Stimulated activated CD4-positive, alpha-beta T cell treated with anti-CD3 and anti-CD28 coated beads, Interleukin-2, amount 100 ng/mL, for 24 hours (primary cell): ENCODE results near the gene RBM33.

Experiments
- DNase-seq, 2 donors: peaks; one replicate each; pipeline ENCODE4 v3.0.0-alpha.2; 2020

Gene RBM33

DNA sequence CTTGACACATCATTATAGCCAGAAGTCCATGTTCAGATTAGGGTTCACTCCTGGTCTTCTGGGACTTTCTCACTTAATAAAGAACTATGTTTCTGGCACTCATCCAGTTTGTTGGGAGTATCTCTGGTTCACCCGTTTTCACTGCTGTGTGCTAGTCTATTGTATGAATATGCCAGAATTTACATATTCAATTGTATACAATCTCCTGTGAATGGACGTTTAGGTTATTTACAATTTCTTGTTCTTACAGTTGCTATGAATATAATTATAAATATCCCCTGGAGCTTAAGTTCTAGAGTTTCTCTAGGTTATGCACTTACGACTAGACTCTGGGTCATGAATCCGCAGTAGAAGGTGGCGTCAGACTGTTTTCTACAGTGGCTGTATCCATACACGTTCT, 20.0 kb upstream of the RBM33 start:
- no peak for DNase-seq

DNA sequence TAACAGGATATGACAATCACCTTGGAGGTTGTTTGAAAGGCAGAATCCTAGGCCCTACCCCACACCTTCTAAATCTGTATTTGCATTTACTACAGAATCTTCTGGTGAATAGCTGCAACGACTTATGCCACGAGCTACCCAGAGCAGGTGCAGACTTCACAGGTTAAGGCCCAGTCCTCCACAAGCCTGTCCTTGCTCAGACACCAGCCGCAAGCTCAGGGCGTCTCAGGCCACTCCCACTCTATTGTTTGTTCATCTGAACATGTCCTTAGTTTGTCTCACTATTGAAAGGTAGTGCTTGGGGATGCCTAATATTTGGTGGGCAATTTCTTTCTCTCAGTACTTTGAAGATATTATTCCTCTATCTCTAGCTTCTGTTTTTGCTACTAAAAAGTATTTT, 18.9 kb upstream of the RBM33 start:
- DNase-seq: no peak

DNA sequence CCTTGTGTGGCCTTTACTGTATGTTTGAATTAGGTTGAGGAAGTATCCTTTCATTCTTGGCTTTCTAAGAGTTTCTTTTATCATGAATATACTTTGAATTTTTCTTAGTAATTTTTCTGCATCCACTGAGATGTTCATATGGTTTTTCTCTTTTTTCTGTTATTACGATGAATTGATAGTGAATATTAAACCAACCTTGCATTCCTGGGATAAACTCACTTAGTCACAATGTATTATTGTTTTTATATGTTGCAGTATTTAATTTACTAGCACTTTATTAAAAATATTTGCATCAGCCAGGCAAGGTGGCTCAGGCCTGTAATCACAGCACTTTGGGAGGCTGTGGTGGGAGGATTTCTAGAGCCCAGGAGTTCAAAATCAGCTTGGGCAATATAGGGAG, 15.3 kb upstream of the RBM33 start:
- DNase-seq: no peak

DNA sequence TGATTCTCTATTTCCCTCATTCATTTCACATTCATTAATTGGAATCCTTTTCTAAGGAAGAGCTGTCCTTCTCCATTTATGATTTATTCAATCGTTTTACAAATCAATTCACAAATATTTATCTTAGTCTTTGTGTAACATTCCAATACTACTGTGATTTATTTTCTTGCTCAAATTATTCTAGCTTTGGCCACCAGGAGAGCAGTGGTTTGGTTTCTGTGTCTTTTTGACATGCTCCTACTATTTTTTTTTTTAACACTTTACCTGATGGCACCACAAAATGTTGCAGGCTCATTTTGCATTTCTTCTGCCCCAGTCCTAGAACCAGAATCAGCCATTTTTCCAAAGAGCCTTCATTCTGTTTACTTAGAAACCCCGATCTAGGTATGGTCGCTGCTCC, 13.3 kb upstream of the RBM33 start:
- DNase-seq: no peak

DNA sequence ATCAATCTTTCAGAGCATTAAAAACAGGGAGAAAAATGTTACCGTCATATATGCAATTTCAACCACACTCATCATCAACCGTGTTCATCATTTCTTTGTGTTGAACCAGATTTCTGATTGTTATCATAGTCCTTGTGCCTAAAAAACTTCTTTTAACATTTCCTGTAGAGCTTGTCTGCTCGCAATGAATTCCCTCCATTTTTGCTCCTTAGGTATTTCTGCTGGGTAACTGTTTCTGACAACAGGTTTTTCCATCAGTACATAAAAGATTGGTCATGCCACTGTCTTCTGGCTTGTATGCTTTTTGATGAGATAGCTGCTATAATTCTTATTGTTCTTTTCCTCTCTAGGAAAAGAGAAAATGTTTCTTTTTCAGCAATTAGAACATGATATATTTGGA, 8.6 kb upstream of the RBM33 start:
- DNase-seq: no peak

DNA sequence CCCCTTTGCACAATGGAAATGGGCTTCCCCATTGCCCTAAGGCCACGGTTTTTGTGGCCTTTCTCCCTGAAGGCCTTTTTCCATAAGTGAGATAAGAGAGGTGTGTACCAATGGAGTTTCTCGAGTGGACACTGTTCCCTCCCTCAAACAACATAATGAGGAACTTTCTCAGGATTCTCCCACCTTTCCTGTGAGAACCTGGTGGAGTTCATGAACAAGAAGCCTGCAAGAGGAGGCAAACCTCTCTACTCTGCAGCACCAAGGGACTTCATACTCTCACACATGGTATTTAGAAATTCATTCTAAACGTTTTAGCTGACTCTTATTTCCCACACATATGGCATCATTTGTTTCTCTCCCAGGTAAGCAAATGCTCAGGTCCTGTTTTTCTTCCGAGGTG, 7.3 kb upstream of the RBM33 start:
- DNase-seq: no peak

DNA sequence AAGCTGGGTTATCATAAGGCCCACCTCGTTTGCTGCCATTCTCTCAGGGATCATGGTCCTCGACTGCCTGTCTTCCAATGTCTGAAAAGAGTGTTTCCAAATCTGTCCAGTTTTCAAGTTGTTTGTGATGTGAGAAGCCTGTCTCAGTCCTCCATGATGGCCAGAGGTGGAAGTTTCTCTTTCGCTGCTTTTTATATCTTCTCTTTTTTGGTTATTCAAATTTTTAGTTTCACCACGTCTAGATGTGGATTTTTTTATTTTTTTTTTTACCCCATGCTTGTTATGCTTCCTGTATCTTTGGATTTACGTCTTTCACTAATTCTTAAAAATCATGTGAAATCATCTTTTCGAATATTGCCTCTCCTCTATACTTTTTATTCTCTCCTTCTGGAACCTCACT, 6.1 kb upstream of the RBM33 start:
- DNase-seq: no peak

DNA sequence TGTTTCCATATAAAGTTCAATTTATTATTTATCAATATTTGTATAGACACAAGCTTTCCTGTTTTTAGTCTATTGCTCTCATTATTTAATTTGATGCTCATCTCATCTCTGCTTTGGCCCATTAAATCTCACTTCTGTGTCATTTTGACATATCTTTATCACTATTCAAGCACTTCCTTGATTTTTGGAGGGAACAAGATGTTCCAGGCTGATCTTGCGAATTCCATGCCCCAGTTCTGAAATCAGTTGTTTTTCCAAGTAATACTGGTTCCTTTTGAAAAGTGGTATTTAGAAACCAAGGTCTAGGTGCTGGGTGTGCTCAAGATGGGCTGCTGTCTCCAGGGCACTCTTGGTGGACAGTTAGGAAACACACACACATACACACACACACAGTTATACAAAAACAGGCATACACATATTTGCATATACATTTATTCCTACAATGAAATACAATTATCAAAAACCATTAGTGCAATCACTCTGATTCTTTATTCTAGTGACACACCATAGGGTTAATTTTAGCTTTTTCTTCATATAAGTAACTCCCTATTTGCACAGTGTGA, 4.4 kb upstream of the RBM33 start:
- no peak for DNase-seq

DNA sequence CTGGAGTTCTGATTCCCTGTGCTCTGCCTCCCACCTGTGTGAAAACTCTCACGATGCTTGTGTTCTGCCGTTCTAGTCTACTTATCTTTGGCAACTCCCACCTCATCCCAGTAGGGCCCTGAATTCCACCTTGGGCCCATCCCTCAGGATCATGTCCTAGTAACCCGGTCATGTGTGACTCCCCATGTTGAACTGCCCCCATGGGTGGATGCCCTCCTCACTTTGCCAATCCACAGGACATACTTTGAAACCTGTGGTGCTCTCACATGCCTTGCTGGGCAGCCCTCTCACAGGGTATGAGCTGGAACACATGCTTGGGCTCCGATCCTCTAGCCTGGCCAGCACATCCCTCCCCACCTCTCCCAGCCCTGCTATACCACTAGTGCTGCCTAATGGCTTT, 3.8 kb upstream of the RBM33 start:
- DNase-seq: no peak

DNA sequence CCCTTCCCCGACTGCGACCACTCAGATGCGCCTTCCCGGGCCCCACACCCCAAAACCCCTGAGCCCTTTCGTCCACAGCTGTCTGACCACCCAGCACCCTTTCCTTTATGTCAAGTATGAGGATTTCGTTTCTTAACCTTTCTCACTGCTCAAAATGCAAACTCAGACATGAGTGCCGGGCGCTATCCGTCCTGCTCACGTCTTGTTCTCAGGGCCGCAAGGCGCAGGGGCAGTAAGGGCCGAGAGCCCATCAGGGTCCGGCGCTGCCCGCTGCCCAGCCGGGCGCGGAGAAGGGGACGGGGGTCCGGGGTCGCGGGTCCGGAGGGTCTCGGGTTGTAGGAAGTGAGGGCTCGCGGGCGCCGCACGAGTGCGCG, 670 bp upstream of the RBM33 start:
- no peak for DNase-seq

DNA sequence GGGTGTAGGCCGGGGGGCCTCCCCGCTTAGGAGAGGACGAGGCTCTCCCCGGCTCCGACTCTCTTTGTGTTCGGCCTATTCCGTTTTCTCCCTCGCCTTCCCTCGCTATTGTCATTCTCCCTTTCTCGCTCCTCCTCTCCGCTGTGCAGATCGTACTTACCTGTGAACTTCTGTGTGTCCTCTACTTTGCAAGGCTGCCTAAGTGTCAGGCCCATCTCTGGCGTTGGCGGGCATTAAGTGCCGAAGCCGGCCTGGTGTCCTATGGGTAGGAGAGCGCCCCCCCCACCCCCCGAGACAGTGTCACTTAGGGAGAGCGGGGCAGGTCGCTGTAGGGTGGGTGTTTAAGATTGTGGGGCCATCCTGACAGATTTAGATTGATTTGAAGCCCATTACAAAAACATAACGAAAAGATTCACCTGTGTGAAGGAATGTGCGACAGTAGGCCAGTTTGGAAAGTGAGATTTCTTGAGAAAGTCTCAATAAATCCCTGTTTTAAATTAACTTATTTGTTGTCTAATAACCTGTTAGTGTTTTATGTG, 579 bp downstream of the RBM33 start:
- peak; percentile 44 to 59 for DNase-seq

DNA sequence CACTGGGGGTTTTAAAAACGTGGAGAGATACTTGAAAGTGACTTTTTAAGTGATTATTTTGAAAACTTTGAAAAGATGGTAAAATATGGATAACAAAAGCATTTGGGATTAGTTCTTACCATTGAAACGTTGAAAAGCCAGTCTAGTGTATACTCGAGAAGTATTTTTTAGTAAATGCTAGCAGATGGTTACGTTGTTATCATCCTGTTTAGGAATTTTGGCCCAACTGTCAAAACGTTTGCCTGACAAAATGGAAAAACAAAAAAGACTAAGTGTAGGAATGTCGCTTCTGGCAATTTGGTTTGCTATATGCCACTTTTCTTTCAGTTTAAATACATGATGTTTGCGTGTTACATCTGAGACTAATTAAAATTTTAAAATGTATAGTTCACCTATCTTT, 1.2 kb downstream of the RBM33 start:
- DNase-seq: no peak

DNA sequence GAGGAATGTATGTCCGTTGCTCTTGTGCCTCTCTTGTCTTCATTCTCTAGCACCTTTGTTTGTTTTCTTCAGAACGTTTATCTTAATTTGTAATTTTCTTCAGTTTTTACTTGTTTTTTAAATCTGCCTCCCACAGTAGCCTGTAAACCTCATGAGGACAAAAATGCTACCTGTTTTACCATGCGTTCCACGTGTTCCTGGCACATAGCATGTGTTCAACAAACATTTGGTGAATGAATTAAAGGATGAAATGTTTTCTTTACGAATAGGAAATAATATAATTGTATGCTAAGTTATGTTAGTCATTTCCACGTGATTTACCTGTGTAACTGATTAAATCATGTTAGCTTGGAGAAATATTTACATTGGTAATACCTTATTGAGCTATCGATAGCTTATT, 2.2 kb downstream of the RBM33 start:
- DNase-seq: no peak

DNA sequence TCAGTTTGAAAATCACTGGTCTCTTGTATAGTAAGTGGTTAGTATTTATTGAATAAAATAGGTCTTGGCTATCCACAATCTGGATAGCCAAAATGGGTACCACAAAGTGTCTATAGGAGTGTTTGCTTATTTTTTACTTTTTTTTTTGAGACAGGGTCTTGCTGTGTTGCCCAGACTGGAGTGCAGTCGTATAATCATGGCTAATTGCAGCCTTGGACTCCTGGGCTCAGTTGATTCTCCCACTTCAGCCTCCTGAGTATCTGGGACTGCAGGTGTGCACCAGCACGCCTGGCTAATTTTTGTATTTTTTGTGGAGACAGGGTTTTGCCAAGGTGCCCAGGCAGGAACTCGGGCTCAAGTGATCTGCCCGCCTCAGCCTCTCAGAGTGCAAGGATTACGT, 2.8 kb downstream of the RBM33 start:
- no peak for DNase-seq

DNA sequence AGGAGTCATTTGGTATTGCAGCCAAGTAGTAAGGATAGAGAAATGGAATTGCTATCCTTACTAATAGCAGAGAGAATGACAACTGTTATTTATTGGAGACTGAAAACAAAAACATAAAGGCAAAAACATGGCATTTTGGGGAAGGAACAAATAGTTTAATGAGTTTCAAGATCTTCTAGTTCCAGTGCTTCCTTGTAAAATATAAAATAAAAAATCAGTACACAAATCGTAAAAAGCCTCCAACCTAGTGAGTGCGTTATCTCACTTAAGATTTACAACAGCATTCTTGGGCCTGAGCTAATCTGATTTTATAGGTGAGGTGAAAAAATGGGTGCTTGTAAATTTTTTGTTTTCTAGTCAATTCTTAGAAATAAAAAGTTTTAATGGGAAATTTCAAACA, 3.3 kb downstream of the RBM33 start:
- no peak for DNase-seq

DNA sequence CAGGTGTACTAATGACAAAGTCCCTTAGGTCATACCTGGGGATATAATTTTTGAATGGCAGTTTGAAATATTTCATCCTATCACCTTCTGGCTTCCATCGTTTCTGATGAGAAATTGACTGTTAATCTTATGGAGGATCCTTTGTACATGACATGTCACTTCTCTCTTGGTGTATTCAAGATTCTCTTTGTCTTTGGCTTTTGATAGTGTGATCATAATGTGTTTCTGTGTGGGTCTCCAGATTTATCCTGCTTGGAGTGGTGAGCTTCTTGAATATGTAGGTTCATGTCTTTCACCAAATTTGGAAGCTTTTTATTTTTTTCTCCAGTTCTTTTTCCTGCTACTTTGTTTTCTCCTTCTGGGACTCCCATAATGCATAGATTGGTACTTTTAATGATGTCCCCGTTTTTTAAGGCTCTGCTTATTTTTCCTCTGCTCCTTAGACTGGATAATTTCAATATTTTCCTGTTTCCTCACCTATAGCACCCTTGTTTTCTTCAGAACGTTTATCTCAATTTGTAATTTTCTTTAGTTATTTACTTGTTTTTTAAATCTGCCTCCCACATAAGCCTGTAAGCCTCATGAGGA, 4.4 kb downstream of the RBM33 start:
- no peak for DNase-seq

DNA sequence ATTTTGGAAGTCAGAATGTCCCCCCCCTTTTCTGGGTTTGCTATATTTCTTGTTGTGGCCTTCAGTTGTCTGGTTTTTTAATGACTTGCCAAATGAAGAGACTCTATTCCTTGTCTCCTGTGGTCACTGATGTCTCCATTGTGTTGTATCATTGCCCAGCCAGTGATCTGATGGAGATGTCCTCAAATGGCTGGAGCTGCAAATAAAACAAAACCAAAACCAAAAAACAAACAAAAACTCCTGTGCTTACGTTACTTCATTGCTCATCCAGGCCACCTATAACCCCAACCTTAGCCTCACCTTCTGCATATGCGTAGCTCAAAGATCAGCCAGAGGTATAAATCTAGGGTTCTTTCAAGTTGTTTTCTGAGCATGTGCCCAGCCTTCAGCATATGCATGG, 5.1 kb downstream of the RBM33 start:
- no peak for DNase-seq

DNA sequence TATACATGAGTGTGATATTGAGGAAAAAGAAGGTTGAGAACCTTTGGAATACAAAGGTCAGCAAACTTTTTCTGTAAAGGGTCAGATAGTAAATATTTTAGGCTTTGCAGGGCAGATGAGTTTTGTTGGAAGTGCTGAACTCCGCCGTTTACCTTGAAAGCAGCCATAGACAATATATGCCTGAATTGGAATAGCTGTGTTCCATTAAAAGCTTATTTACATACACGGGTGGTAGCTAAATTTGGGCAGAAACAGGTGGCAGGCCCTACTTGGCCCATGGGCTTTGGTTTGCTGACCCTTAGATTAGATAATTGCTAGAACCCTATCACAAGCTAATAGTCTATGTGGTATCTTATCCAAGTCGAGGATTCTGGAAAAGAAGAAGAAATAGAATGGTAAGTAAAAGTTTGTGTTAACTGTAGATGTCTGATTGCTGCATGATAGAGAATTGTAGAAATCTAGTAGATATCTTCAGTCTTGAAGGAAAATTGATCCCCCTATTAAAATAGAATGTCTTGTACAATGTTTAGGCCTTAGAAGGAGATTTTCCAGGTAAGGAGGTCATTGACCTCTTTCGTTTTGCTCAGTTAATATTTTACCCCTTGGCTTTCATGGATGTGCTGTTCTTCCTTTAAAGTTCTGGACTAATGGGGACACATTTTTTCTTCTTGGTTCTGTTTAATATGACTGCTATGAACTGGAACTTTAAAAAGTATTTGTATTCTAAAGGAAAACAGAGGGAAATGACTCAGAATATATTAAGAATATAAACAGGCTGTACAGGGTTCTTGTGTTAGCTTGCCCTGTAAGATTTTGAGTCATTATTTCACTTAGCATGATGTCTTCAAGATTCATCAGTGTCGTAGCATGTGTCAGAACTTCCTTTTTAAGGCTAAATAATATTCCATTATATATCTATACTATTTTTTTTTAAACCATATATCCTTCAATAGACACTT, 8.0 kb downstream of the RBM33 start:
- DNase-seq: no peak

DNA sequence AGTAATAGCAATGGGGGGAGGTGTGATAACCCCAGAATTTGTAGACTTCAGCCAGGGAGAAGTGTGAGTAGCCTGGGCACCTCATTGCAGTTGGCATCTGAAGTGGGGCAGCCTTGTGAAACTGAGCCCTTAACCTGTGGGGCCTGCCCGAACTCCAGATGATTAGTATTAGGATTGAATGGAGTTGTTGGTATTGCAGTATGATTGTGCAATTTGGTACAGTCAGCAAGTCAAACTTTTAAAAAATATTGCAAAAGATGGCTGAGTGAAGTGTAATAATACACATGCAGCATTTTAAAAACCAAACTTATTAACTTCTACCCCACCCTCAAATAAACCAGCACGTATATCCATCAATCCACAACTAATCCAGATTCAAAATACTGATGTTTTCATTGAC, 9.3 kb downstream of the RBM33 start:
- DNase-seq: no peak

DNA sequence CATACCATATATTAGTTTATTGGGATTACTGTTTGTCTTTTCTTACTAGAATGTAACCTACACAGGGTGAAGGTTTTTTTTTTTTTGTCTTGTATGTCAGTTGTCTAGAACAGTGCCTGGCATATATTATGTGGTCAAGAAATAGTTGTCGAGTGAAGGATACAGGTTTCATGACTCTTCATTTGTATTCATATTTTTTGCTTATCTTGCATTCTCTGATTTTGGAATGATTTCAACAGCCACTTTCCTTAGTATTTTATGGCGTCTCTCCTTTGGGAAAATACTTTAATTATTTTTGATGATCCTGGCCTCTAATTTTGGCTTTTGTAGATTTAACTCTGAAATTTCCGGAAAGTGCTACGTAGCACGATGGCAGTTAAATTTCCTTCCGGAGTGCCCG, 12.4 kb downstream of the RBM33 start:
- DNase-seq: no peak

DNA sequence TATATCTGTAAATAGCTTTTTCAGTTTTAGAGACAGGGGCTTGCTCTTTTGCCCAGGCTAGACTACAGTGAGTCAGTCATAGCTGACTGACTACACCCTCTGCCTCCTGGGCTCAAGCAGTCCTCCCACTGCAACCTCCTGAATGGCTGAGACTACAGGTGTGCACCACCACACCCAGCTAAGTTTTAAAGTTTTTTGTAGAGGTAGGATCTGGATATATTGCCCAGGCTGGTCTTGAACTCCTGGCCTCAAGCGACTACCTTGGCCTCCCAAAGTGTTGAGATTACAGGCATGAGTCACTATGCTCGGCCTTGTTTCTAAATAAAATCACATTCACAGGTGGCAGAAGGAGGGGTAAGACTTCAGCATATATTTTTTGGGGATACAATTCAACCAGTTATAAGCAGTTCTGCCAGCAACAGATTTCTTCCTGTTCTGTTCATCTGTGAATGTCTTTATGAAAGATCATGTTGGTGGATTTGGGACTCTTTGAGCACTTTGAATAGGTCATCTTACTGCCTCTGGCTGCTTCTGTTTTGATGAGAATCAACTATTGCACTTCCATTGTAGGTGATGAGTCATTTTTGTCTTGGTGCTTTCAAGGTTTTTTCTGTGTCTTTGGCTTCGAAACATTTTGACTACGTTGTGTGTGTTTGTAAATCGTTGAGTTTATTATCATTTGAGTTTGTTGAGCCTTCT, 15.7 kb downstream of the RBM33 start:
- no peak for DNase-seq

DNA sequence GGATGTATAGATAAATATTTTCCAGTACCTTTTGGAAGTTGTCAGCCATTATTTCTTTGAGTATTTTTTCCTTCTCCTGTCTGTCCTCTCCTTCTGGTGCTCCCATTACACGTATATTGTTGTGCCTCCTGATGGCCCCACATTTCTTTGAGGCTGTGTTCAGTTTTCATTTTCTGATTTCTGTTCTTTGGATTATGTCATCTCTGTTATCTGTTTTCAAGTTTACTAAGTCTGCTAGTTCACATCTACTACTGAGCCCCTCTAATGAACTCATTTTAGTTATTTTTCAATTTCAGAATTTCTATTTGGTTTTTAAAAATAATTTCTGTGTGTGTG, 16.3 kb downstream of the RBM33 start:
- DNase-seq: no peak

DNA sequence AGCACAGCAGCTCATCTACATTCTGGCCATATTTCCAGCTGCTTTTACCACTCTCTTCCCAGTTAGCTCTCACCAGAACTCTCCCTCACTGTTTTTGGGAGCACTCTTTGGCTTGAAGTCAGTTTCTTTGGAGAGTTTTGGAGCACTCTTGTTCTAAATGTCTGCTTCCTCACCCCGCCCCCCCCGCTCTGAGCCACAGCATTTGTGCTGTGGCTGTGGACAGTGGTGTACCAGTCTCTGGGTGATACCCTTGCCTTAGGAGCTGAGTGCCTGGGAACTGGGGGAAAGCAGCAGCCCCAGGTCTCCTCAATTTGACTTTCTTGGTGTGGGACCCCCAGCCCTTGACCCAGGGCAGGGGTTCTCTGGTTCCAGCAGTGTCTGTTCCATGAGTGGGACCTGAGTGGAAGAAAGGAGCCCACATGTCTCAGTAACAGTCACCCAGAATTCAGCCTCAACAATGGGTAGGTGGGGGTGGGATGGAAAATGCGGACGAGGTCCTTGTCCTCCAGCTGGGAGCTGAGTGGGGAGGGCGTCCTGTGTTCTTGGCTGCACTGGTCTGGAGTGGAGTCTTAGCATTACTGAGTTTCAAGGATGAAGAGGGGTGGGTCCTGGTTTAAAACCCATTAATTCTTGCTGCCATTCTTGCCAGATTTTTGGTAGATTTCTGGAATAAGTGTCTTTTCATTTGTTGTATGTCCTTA, 18.0 kb downstream of the RBM33 start:
- no peak for DNase-seq
